Kidney (tissue), 14 donors: Measurements from ENCODE around the gene KCNJ9. TPM values are rescaled to one million over a fixed set of nuclear protein-coding genes. Genes with fewer than 3 reads are reported as not detected.

ENCODE experiments used
- DNase-seq, 5 donors: peaks; one replicate each; pipeline ENCODE4 v3.0.0-alpha.2; 2013 to 2020
- FAIRE-seq: peaks from 2 replicates; lab custom pipeline; 2012; peaks lifted over from hg19 to GRCh38; lab: Jason Lieb, UNC
- H3K27ac ChIP-seq, 2 donors: one replicate each; pipeline ENCODE4 v1.7.0; 2013; ENCODE audit warnings: low read depth in 2 of 2, low read length in 2 of 2, inconsistent platforms in 1 of 2
- H3K27me3 ChIP-seq: one replicate; pipeline ENCODE4 v1.7.1; 2013; ENCODE audit warnings: low read length, inconsistent platforms; ENCODE audit not compliant: control insufficient read depth, insufficient read depth
- H3K36me3 ChIP-seq, 3 donors: one replicate each; pipeline versions ENCODE4 v1.7.0 to v1.7.1; 2013; ENCODE audit warnings: low read length in 3 of 3, control low read depth in 1 of 3, inconsistent platforms in 1 of 3; ENCODE audit not compliant: insufficient read depth in 3 of 3, control insufficient read depth in 2 of 3
- H3K4me1 ChIP-seq, 3 donors: one replicate each; pipeline versions ENCODE4 v1.7.0 to v1.7.1; 2013; ENCODE audit warnings: low read length in 3 of 3, inconsistent platforms in 1 of 3, low read depth in 1 of 3; ENCODE audit not compliant: control insufficient read depth in 2 of 3, insufficient read depth in 2 of 3
- H3K4me3 ChIP-seq, 3 donors: one replicate each; pipeline versions ENCODE4 v1.7.0 to v1.8.1; 2013; ENCODE audit warnings: low read length in 3 of 3, control low read depth in 1 of 3, inconsistent platforms in 1 of 3
- H3K9ac ChIP-seq, 3 donors: one replicate each; pipeline versions ENCODE4 v1.7.0 to v1.7.1; 2013; ENCODE audit warnings: low read length in 3 of 3, control low read depth in 1 of 3, inconsistent platforms in 1 of 3
- H3K9me3 ChIP-seq, 3 donors: one replicate each; pipeline versions ENCODE4 v1.7.0 to v1.7.1; 2013; ENCODE audit warnings: low read length in 3 of 3, control low read depth in 1 of 3, inconsistent platforms in 1 of 3; ENCODE audit not compliant: control insufficient read depth in 2 of 3, insufficient read depth in 1 of 3
- CTCF ChIP-seq: IDR thresholded peaks from 3 replicates; pipeline ENCODE4 v1.5.1; 2012; ENCODE audit warnings: mild to moderate bottlenecking, moderate library complexity, borderline replicate concordance; ENCODE audit not compliant: insufficient read depth; ENCODE audit errors: extremely low read depth
- intact Hi-C: fragments of 100-400 bp; cut with DNase I; formaldehyde crosslinking; loops from one replicate; pipeline ENCODE4 v1.11.1; 2022
- polyA plus RNA-seq: library from polyadenylated mRNA; stranded (reverse); fragments of 350-450 nt; fragmentation: Illumina TruSeq; extraction: RNeasy Lipid Tissue Mini Kit (QIAGEN cat#74804); gene quantifications from one replicate; pipeline ENCODE4 v1.2.3, GENCODE V29; 2014; ENCODE audit warnings: low read depth, low replicate concordance; ENCODE audit not compliant: insufficient read depth
- total RNA-seq: library from RNA; stranded (reverse); fragmentation: NEBNext Ultra II Directional; extraction: Animal tissue kit (Norgen Biotek cat#: 25700); gene quantifications from one replicate; pipeline ENCODE4 v1.2.1, GENCODE V29; 2021
- donor health status: control.
- donor health status: control.
- donor health status: control.
- donor health status: control.
- donor health status: control.
- donor health status: DM: yes; HTN: yes; CAD: no.
- donor health status: Normal renal cell carcinoma (clear cell type).

KCNJ9 gene
- total and polyA plus RNA-seq, 2 donors from 2014 or later: 0.09 TPM; not detected in 1

- no peak overlapping the region for H3K4me3 ChIP-seq
- H3K36me3 ChIP-seq: no peaks in the 10 kb centered on the region
- TF ChIP-seq CTCF: no peak
- peak in 3 of 5 donors; percentile 9 to 63 (median 25) for DNase-seq
- intact Hi-C loops: no loop called here
- no peaks in the 10 kb centered on the region for H3K27me3 ChIP-seq
- peaks cover 0 to 15% (median 4%) of the 10 kb centered on the region in 3 donors for H3K4me1 ChIP-seq
- no peak for FAIRE-seq
- H3K27ac ChIP-seq: peak overlapping the region; percentile 66 to 72
- no peak overlapping the region for H3K9ac ChIP-seq
- H3K9me3 ChIP-seq: no peaks in the 10 kb centered on the region
Measured at GRCh38 chr1:160062230-160062532, 19.2 kb upstream of the KCNJ9 start.

GRCh38 chr1:160063176-160063575 is 18.2 kb upstream of the KCNJ9 start:
- FAIRE-seq: no peak
- H3K27ac ChIP-seq: peak overlapping the region in 1 of 2 donors; percentile 72
- TF ChIP-seq CTCF: no peak
- H3K36me3 ChIP-seq: no peaks in the 10 kb centered on the region
- intact Hi-C loops: no loop called here
- H3K9me3 ChIP-seq: no peaks in the 10 kb centered on the region
- H3K9ac ChIP-seq: no peak overlapping the region
- DNase-seq: no peak
- H3K4me3 ChIP-seq: no peak overlapping the region
- no peaks in the 10 kb centered on the region for H3K27me3 ChIP-seq
- peaks cover 0 to 17% (median 4%) of the 10 kb centered on the region in 3 donors for H3K4me1 ChIP-seq

GRCh38 chr1:160064164-160064563 is 17.2 kb upstream of the KCNJ9 start:
- FAIRE-seq (no peak), DNase-seq (no peak)
- TF ChIP-seq CTCF: no peak
- H3K9ac ChIP-seq: no peak overlapping the region
- no peaks in the 10 kb centered on the region for H3K9me3 ChIP-seq
- no peaks in the 10 kb centered on the region for H3K27me3 ChIP-seq
- H3K27ac ChIP-seq: peak overlapping the region in 1 of 2 donors; percentile 12
- no peak overlapping the region for H3K4me3 ChIP-seq
- peaks cover 0 to 17% (median 4%) of the 10 kb centered on the region in 3 donors for H3K4me1 ChIP-seq
- intact Hi-C loops: no loop called here
- no peaks in the 10 kb centered on the region for H3K36me3 ChIP-seq

- Histone ChIP-seq H3K36me3 (no peaks in the 10 kb centered on the region), H3K9ac (no peak overlapping the region), H3K4me1 (peaks cover 0 to 17% (median 4%) of the 10 kb centered on the region in 3 donors), H3K27ac (peak overlapping the region in 1 of 2 donors; percentile 12), H3K4me3 (no peak overlapping the region), H3K9me3 (no peaks in the 10 kb centered on the region), H3K27me3 (no peaks in the 10 kb centered on the region)
- FAIRE-seq: no peak
- DNase-seq: peak in 1 of 5 donors; percentile 8
- no peak for TF ChIP-seq CTCF
- intact Hi-C loops: no loop called here
Measured at GRCh38 chr1:160064746-160065145, 16.6 kb upstream of the KCNJ9 start.
